Subcutaneous adipose tissue (tissue), 4 donors: ENCODE results near the gene CTSC. TPM values are rescaled to one million over a fixed set of nuclear protein-coding genes. Genes with fewer than 3 reads are reported as not detected.

Source experiments
- total RNA-seq, 4 donors: library from RNA; depleted of rRNA; stranded (reverse); fragments of >200 nt; gene quantifications; one replicate each; pipeline ENCODE4 v1.1.0, GENCODE V29; 2016
- TF ChIP-seq, protein P1 (sequence below): fragments of 450-650 bp; IDR thresholded peaks from one replicate; pipeline ENCODE4 v1.5.1; 2016; ENCODE audit warnings: low read depth, mild to moderate bottlenecking, control low read depth, antibody characterized with exemption, moderate library complexity

CTSC gene
- total RNA-seq, 4 donors from 2014 or later, result 58.0 to 303 (median 147) TPM

DNA sequence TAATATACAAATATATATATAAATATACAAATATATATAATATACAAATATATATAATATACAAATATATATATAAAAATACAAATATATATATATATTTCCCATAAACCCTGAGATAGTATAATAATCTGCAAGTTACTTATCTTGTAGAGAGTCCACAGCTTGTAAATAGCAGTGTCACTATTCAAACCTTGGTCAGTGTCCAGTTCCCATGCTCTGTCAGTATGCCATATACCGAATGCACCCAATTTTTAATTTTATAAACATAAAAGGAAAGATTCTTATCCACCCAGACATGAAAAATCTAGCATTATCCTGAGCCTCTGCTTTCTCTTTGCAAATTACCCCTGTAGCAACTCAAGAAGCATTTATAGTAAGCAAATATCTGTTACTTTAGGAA is 21.6 kb upstream of the CTSC start:
- TF ChIP-seq, protein P1, sequence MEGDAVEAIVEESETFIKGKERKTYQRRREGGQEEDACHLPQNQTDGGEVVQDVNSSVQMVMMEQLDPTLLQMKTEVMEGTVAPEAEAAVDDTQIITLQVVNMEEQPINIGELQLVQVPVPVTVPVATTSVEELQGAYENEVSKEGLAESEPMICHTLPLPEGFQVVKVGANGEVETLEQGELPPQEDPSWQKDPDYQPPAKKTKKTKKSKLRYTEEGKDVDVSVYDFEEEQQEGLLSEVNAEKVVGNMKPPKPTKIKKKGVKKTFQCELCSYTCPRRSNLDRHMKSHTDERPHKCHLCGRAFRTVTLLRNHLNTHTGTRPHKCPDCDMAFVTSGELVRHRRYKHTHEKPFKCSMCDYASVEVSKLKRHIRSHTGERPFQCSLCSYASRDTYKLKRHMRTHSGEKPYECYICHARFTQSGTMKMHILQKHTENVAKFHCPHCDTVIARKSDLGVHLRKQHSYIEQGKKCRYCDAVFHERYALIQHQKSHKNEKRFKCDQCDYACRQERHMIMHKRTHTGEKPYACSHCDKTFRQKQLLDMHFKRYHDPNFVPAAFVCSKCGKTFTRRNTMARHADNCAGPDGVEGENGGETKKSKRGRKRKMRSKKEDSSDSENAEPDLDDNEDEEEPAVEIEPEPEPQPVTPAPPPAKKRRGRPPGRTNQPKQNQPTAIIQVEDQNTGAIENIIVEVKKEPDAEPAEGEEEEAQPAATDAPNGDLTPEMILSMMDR, result no peak

DNA sequence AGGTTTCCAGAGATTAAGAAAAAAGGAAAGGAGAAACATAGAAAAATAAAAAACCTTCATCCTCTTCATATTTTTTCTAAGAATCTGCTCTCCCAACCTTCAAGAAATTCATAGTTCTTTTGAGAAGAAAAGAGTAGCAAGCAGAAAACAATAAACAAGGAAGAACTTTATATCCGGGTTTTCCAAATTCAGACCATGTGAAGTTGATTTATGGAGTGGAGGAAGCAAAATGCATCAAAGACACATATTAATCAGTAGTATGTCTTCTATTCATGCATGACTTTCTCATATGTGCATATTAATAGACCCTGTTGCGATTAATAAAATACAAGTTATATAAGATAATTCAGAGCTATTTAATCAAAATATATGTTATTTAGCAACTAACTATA is 20.5 kb upstream of the CTSC start:
- TF ChIP-seq, protein P1, result no peak

DNA sequence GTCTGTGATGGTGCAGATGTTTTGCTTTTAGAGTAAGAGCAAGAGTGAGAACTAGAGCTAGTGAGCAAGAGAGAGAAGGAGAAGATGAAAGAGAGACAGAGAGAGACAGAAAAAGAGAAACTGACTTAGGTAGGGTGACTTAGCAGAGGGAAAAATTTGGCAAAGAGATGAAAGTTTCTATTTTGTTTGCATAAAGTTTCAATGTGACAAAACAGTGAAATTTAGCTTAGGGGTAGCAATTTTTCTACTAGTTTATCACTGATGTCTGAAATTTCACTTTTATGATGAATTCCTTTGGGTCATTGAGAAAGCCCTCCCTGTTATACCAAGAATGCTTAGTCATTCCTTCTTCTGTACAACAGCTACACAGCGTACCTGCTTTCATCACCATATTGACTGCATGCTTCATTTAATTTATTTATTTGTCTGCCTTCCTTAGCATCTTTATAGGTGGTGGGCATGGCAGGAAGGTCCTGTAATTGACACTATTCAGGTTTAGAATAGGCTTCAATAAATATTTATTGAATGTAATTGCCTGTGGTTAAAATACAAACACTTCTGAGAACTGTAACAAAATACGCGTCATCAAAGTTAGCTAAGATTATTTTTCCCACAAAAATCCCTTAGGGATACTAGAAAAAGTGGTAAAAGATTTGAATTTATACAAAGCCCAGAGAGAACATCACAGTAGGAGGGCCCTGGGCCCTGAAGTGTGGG is 19.9 kb upstream of the CTSC start:
- TF ChIP-seq, protein P1, result no peak

DNA sequence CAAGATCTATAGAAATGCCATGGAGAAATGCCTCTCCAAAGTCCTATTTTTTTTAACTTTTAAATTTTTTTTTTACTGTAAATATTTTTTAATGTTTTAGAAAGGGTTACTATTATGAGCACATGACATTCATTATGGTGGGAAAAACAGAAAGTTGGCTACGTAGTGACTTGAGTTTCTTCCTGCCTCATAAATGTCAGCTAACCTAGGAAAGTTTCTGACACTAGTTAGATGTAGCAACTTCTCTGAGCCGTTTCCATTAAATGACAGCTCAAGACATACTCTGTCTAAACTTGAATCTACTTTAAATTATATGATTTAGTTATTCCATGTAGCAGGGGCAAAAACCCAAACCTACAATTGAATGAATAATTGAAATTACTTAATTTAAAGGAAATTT is 18.4 kb upstream of the CTSC start:
- TF ChIP-seq, protein P1, result no peak

DNA sequence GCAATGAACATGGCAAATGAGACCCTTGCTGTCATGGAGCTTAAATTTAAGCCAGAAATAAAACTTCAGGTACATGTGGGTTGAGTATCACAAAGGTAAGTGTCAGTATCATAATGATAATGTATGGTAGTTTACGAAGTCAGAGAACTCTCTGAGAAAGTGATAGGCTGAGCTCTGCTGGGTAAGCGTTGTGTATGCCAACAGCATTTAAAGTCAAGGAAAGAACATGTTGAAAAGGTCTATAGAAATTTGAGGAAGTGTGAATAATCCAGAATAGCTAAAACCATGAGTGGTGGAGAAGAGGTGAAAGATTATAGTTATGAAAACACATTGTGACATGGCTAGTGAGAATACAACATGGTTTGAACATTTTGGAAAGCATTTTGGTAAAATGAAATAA is 17.4 kb upstream of the CTSC start:
- TF ChIP-seq, protein P1, result no peak

DNA sequence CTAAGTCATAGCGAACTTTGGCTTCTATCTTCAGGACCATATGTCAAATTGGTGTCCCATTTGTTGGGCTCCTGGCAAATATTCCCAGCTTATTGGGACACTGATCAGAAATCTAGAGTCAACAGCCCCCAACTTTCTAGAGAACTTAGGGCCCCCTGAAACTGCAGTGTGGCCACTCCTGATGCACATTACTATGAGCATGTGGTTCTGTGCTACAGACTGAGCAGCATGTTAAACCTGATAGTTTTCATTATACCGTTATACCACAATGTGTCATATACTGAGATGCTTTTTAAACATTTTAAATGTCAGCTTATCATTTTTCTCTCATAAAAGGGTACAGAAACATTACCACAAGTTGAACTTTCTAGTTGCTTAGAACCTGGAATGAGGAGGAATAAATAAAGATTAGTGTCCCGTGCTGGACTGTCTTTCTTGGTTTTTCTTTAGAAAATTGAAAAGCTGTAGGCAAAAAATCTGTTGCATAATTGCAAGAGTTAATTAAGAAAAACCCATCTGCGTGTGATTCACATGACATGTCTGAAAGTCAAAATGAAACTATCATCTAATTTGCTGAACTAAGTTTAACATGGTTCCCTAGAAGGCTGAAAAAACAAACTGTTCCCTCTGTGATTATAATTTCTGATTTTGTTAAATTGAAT is 16.4 kb upstream of the CTSC start:
- TF ChIP-seq, protein P1, result no peak

DNA sequence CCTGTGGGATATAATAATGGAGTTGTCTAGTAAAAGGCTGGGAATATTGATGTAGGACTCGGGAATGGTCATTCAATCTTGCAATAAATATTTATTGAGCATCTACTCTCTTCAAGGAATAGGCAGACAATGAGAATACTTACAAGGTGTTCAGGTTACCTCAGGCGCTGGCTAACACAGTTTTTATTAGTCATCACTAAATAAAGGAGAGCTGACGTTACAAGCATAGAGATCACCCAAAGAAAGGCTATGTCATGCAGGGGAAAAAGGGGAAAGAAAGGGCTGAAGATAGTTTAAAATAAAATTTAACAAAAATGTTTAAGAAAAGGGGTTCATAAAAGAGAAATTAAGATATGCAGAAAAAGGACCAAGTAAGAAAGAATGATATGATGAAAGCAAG is 15.8 kb upstream of the CTSC start:
- TF ChIP-seq, protein P1, result no peak
